ENCODE measurements around the gene MTHFD1L.
"Not testable (repeated sequence)": the region's sequence is repeated elsewhere in the genome, so short reads cannot be mapped to it uniquely, and the experiment has no call there.

MTHFD1L gene

GRCh38 chr6:150857062-150857944 is 8.2 kb upstream of the MTHFD1L start:
- no peak overlapping the region for H3K9ac ChIP-seq
- no peaks in the 10 kb centered on the region for H3K9me3 ChIP-seq (ENCODE audit: control insufficient read depth, low read length)
- H3K4me3 ChIP-seq (ENCODE audit: low read depth, low read length): no peak overlapping the region
- H2AFZ ChIP-seq: no peak overlapping the region
- no peak overlapping the region for H3K27ac ChIP-seq
- no peaks in the 10 kb centered on the region for H3K4me1 ChIP-seq
- no peaks in the 10 kb centered on the region for H3K79me2 ChIP-seq
- no peak for TF ChIP-seq CTCF (IDR thresholded peaks at IDR 0.05)
- no peak overlapping the region for H3K4me2 ChIP-seq (ENCODE audit: low read length)
- no peaks in the 10 kb centered on the region for H3K27me3 ChIP-seq (ENCODE audit: control insufficient read depth, insufficient read depth, low read length)
- H3K36me3 ChIP-seq (ENCODE audit: control insufficient read depth, insufficient read depth, low read length): no peaks in the 10 kb centered on the region

DNA sequence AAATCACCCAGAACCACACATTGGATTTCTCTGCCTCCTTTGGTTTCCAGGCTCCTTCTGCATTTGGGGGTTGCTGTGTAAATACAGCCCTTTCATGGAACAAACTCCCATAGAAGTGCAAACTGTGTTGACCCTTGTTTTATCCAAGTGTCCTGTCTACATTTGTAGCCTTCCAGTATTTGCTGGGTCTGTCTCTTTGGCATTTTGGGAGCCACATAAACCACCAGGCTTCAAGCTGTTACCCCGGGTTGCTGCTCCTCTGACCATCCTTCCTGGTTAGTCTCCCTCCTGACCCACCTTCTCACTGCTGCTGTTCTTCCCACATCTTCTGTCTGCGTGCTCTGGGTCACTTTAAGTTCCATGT is 7.6 kb upstream of the MTHFD1L start:
- no peak for TF ChIP-seq CTCF (IDR thresholded peaks at IDR 0.05)
- Histone ChIP-seq H3K4me3 (ENCODE audit: low read depth, low read length) (no peak overlapping the region), H3K79me2 (no peaks in the 10 kb centered on the region), H3K9ac (no peak overlapping the region), H3K27me3 (ENCODE audit: control insufficient read depth, insufficient read depth, low read length) (no peaks in the 10 kb centered on the region), H3K27ac (no peak overlapping the region), H3K4me1 (no peaks in the 10 kb centered on the region), H3K9me3 (ENCODE audit: control insufficient read depth, low read length) (no peaks in the 10 kb centered on the region), H2AFZ (no peak overlapping the region), H3K36me3 (ENCODE audit: control insufficient read depth, insufficient read depth, low read length) (no peaks in the 10 kb centered on the region), H3K4me2 (ENCODE audit: low read length) (no peak overlapping the region)

DNA sequence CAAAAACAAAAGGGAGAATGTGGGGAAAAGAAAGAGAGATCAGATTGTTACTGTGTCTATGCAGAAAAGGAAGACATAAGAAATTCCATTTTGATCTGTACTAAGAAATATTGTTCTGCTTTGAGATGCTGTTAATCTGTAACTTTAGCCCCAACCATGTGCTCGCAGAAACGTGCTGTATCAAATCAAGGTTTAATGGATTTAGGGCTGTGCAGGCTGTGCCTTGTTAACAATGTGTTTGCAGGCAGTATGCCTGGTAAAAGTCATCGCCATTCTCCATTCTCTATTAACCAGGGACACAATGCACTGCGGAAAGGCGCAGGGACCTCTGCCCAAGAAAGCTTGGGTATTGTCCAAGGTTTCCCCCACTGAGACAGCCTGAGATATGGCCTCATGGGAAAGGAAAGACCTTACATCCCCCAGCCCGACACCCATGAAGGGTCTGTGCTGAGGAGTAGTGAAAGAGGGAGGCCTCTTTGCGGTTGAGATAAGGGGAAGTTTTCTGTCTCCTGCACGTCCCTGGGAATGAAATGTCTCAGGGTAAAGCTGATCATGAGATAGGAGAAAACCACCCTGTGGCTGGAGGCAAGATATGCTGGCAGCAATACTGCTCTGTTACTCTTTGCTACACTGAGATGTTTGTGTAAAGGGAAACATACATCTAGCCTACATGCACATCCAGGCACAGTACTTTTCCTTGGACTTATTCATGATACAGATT is 3.9 kb upstream of the MTHFD1L start:
- H3K27ac ChIP-seq; H3K36me3 ChIP-seq (ENCODE audit: control insufficient read depth, insufficient read depth, low read length); H2AFZ ChIP-seq; H3K4me1 ChIP-seq; H3K4me2 ChIP-seq (ENCODE audit: low read length); H3K9ac ChIP-seq; H3K9me3 ChIP-seq (ENCODE audit: control insufficient read depth, low read length); H3K4me3 ChIP-seq (ENCODE audit: low read depth, low read length); H3K27me3 ChIP-seq (ENCODE audit: control insufficient read depth, insufficient read depth, low read length); H3K79me2 ChIP-seq: not testable (repeated sequence)

- Histone ChIP-seq H3K9me3 (ENCODE audit: control insufficient read depth, low read length) (no peaks in the 10 kb centered on the region), H3K4me3 (ENCODE audit: low read depth, low read length) (no peak overlapping the region), H3K27ac (no peak overlapping the region), H3K4me1 (no peaks in the 10 kb centered on the region), H3K4me2 (ENCODE audit: low read length) (no peak overlapping the region), H3K79me2 (no peaks in the 10 kb centered on the region), H3K27me3 (ENCODE audit: control insufficient read depth, insufficient read depth, low read length) (no peaks in the 10 kb centered on the region), H3K9ac (no peak overlapping the region), H3K36me3 (ENCODE audit: control insufficient read depth, insufficient read depth, low read length) (no peaks in the 10 kb centered on the region), H2AFZ (no peak overlapping the region)
- no peak for TF ChIP-seq CTCF (IDR thresholded peaks at IDR 0.05)
Observed at GRCh38 chr6:150863213-150863928, 2.1 kb upstream of the MTHFD1L start.

DNA sequence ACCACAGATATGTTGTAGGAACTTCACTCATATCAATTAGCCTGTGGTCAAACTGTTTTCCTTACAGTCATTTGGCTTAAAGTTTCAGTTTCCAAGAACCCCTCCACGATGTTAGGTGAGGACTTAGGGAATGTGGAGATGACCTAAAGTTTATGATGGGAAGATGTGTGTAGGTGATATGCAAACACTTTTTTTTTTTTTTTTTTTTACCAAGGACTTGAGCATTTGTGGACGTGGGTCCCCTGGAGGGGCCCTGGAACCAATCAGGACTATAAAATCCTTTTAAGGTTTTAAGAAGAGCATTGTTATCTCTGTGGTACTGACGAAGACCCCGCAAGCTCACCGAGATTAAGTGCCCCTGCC is 478 bp upstream of the MTHFD1L start:
- Histone ChIP-seq H2AFZ (peak overlapping the region; percentile 63), H3K4me3 (ENCODE audit: low read depth, low read length) (peak overlapping the region; percentile 43), H3K36me3 (ENCODE audit: control insufficient read depth, insufficient read depth, low read length) (no peaks in the 10 kb centered on the region), H3K27ac (peak overlapping the region; percentile 10), H3K27me3 (ENCODE audit: control insufficient read depth, insufficient read depth, low read length) (no peaks in the 10 kb centered on the region), H3K9ac (no peak overlapping the region), H3K79me2 (no peaks in the 10 kb centered on the region), H3K9me3 (ENCODE audit: control insufficient read depth, low read length) (no peaks in the 10 kb centered on the region), H3K4me2 (ENCODE audit: low read length) (peak overlapping the region; percentile 91), H3K4me1 (no peaks in the 10 kb centered on the region)
- TF ChIP-seq CTCF (IDR thresholded peaks at IDR 0.05): no peak

Data from parathyroid adenoma (tissue), 2 donors.